ENCODE measurements around the gene LCN10.
"Not testable (repeated sequence)": the region's sequence is repeated elsewhere in the genome, so short reads cannot be mapped to it uniquely, and the experiment has no call there.

DNA sequence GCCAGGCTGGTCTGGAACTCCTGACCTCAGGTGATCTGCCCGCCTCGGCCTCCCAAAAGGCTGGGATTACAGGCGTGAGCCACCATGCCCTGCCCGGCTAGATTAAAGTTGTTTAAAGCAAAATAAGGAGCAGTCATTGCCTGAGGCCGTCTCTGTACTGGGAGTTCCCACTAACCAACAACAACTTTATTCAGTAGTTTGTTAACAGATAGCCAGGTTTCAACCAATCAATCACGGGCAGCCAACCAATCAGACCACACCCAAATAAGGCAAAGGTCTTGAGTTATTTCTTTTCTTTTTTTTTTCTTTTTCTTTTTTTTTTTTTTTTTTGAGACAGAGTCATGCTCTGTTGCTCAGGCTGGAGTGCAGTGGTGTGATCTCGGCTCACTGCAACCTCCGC lies 38.0 kb downstream of the LCN10 start:
- not testable (repeated sequence) for TF ChIP-seq CTCF, POLR2AphosphoS5, POLR2A (IDR thresholded peaks at IDR 0.05)
